GM21526 (cell line): ENCODE data around the gene TRERF1.

Experiments
- ATAC-seq: cut with Tn5 transposase; IDR thresholded peaks from one replicate; pipeline ENCODE4 v1.9.1; 2021; ENCODE audit warnings: moderate library complexity; ENCODE audit not compliant: unreplicated experiment, low FRiP score

The TRERF1 gene

DNA sequence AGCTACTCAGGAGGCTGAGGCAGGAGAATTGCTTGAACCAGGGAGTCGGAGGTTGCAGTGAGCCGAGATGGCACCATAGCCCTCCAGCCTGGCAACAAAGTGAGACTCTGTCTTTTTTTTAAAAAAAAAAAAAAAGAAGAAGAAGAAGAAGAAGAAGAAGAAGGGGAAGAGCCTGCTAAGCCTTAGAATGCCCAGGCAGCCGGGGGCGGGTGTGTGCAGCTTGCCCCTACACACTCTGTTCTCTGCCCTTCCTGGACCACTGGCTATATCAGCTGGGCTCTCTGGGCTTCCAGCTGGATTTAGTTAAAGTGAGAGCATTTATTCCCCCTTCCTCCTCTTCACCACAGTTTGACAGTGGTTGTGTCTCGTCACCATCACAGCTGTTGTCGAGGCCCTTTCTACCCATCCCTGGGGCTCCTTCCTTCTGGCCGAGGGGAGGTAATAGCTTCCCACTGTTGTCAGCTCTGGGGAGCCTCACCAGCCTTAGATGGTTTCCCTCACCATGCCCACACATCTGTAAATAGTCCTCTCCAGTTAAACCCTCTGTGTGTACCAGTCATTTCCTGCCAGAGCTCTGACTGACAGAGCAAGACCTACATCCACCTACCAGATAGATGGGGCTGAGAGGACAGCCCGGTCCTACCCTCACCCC is 77.6 kb downstream of the TRERF1 start:
- ATAC-seq = no peak

GRCh38 chr6:42372699-42373098 is 79.0 kb downstream of the TRERF1 start:
- ATAC-seq = no peak

GRCh38 chr6:42370323-42370985 is 81.3 kb downstream of the TRERF1 start:
- no peak for ATAC-seq

- no peak for ATAC-seq
Observed at GRCh38 chr6:42369568-42369967, 82.2 kb downstream of the TRERF1 start.

GRCh38 chr6:42368181-42368580 is 83.5 kb downstream of the TRERF1 start:
- no peak for ATAC-seq

GRCh38 chr6:42367353-42368011 is 84.2 kb downstream of the TRERF1 start:
- ATAC-seq = peak; percentile 47

DNA sequence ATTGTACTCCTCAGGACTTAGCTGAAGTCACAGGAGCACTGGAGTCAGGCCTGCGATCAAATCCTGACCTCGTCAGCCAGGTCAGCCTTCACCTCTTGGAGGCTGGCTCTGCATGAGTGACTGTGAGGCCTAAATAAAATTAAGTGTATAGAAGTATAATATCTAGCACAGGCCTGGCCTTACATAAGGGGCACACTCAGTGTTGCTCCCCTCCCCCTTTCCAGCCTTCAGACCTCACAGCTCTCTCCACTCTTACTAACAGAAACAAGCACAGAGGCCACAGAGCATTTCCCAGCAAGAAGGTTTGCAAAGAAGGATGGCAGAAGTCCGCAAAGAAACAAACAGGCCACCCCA is 84.8 kb downstream of the TRERF1 start:
- no peak for ATAC-seq

DNA sequence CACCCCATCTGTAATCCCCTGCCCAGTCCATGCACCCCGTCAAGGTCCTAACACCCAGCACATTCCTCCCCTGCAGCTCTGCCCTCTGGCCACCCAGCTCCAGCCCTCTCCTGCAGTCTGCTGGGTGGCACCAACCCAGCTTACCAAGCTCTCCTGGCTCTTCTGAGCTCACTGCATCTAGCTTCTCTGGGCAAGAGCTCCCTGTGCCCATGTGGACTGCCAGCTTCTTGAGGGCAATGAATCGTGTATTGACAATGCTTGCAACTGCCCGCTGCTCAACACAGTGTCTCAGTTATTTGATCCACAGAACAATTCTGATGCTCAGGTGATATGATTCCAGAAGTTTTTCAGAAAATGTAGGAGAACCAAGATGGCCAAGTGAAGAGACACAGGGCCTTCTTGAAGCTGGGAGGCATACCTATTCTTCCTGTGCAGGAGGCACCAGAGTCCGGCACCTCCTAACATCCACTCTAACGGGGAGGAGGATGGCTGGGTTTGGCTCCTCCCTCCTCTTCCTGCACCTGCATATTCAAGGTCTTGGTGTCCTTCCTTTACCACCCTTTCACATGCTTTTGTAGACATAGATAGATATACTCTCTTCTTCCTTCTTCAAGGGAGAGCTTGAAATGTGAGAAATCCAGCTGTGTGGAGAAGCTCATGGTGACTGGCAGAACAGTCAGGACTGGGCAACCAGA is 85.6 kb downstream of the TRERF1 start:
- ATAC-seq = no peak

DNA sequence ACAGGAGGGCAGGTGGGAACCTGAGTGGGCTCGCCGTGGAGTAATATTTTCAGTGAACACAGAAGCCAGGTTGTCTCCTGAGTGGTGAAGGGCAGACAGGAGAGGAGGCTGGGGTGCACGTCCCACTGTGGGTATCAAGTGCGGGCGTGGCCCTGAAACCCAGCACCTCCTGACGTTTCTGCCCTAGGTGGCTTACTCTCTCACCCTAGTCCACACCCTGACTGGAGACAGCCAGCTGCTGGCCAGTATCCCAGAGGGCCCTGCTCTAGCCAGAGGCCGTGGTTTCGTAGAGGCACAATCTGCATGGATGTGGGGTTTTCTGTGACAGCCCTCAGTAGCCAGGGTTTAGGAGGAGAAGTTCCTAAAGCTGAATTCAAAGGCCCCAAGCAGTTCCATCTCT is 86.7 kb downstream of the TRERF1 start:
- no peak for ATAC-seq

GRCh38 chr6:42363926-42364849 is 87.5 kb downstream of the TRERF1 start:
- ATAC-seq = no peak

DNA sequence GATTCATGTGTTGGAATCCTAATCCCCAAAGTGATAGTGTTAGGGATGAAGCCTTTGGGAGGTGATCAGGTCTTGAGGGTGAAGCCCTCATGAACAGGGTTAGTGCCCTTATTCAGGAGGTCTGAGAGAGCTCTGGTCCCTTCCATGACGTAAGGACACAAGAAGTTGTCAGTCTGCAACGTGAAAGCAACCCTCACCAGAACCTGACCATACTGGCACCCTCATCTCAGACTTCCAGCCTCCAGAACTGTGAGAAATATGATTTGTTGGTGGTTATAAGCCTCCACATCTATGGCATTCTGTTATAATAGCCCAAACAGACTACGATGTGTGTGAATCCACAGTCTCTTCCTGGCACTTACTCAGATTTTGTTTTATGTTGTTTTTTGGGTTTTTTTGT is 90.7 kb downstream of the TRERF1 start:
- no peak for ATAC-seq

- no peak for ATAC-seq
Observed at GRCh38 chr6:42359021-42359420, 92.7 kb downstream of the TRERF1 start.

- no peak for ATAC-seq
Observed at GRCh38 chr6:42355416-42355815, 96.3 kb downstream of the TRERF1 start.

- no peak for ATAC-seq
Observed at GRCh38 chr6:42354702-42355101, 97.0 kb downstream of the TRERF1 start.

DNA sequence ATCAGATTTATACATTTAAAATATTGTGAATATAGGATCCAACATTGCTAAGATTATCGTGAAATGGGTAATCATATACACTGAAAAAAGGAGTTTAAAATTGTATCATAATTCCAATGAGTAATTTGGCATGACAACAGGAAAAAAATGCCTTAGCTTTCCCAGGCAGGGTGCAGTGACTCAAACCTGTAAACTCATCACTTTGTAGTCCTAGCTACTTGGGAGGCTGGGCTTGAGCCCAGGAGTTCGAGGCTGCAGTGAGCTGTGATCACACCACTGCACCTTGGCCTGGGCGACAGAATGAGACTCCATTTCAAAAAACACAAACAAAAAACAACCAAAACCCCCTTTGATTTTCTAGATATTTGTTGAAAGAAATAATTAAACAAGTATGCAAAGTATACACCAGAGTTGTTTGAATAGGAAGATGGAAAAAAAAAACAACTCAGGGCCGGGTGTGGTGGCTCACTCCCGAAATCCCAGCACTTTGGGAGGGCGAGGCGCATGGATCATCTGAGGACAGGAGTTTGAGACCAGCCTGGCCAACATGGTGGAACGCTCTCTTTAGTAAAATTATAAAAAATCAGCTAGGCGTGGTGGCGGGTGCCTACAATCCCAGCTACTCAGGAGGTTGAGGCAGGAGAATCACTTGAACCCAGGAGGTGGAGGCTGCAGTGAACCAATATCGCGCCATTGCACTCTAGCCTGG is 98.7 kb downstream of the TRERF1 start:
- ATAC-seq = no peak

GRCh38 chr6:42350911-42351310 is 100.8 kb downstream of the TRERF1 start:
- no peak for ATAC-seq

GRCh38 chr6:42349753-42350511 is 101.8 kb downstream of the TRERF1 start:
- no peak for ATAC-seq

- ATAC-seq = no peak
Observed at GRCh38 chr6:42347456-42347855, 104.3 kb downstream of the TRERF1 start.
